ENCODE measurements around the gene DLGAP1. TPM values are rescaled to one million over a fixed set of nuclear protein-coding genes. Genes with fewer than 3 reads are reported as not detected.
A peak's percentile ranks its signal among the peaks of the same experiment; 100 is the strongest.

The DLGAP1 gene
- total and polyA plus RNA-seq, 2 of the 4 experiments (the other 2 are of a cell fraction) = under 0.01 to 0.09 TPM

GRCh38 chr18:3889803-3890202, 565.3 kb downstream of the DLGAP1 start:
- Histone ChIP-seq H3K18ac (ENCODE audit: low read depth, low read length) (peak overlapping the region; percentile 73; the same call in 1 of the 2 replicates), H3K4me2 (ENCODE audit: low read depth, low read length) (no peak overlapping the region), H3K23ac (ENCODE audit: low read depth, low read length) (no peak overlapping the region), H3K4ac (ENCODE audit: low read depth, low read length) (no peak overlapping the region), H3K79me1 (ENCODE audit: low read depth in 1 of 2, low read length in 2 of 2) (no peaks in the 10 kb centered on the region), H3K9me1 (ENCODE audit: insufficient read depth, low read length) (no peaks in the 10 kb centered on the region), H2BK120ac (ENCODE audit: low read depth, low read length) (no peak overlapping the region), H2BK15ac (ENCODE audit: low read depth, low read length) (no peak overlapping the region), H4K5ac (ENCODE audit: low read depth, low read length) (peak overlapping the region; percentile 77; the same call in 1 of the 2 replicates), H3K27me3 (ENCODE audit: control insufficient read depth, insufficient read depth, low read length) (no peaks in the 10 kb centered on the region), H3K36me3 (ENCODE audit: control insufficient read depth, insufficient read depth, low read length) (no peaks in the 10 kb centered on the region), H2AFZ (replicated peaks; ENCODE audit: low read length, poor library complexity) (peak overlapping the region; percentile 5), H3K14ac (replicated peaks; ENCODE audit: low read depth, low read length) (0 out of 2 replicates have a peak overlapping the region, but pooled peaks have one; percentile 52), H3K9ac (ENCODE audit: low read depth, low read length) (no peak overlapping the region), H4K20me1 (ENCODE audit: insufficient read depth, low read length) (no peaks in the 10 kb centered on the region), H4K8ac (ENCODE audit: low read depth in 2 of 2, low read length in 2 of 2) (no peak overlapping the region), H3K56ac (ENCODE audit: extremely low read depth, insufficient read depth, low read length) (no peak overlapping the region), H3K4me1 (ENCODE audit: control insufficient read depth, insufficient read depth, low read length) (peaks cover 7% of the 10 kb centered on the region), H3K27ac (ENCODE audit: insufficient read depth, low read length) (no peak overlapping the region), H2BK20ac (ENCODE audit: low read depth, low read length) (no peak overlapping the region), H2BK5ac (ENCODE audit: low read depth, low read length, poor library complexity, severe bottlenecking) (no peak overlapping the region), H4K91ac (ENCODE audit: insufficient read depth, low read depth, low read length) (no peak overlapping the region), H3K9me3 (ENCODE audit: control insufficient read depth, insufficient read depth, low read length) (no peaks in the 10 kb centered on the region), H2AK9ac (replicated peaks; ENCODE audit: low read depth, low read length, poor library complexity) (no peak overlapping the region), H3K4me3 (ENCODE audit: insufficient read depth, low read depth, low read length) (no peak overlapping the region), H2AK5ac (ENCODE audit: low read depth, low read length) (no peak overlapping the region)
- intact Hi-C loops (cut with micrococcal nuclease) (no loop called here), in situ Hi-C loops (cut with MboI; ENCODE audit: low sequenced_read_pairs) (no loop called here), dilution Hi-C loops (cut with HindIII; ENCODE audit: low sequenced_read_pairs, unreplicated experiment) (no loop called here)
- CTCF ChIA-PET = no interaction called here
- DNase-seq (peak; percentile 78), ATAC-seq (ENCODE audit: low read depth) (peak; percentile 46)
- no CpG with 5 or more reads among the region's 3 CpGs for WGBS, 2 experiments (ENCODE audit: extremely low coverage in 2 of 2, insufficient read length in 1 of 2)
- BruUV-seq (replicated peaks) = no TSS peak
- TF ChIP-seq FOS (IDR thresholded peaks at IDR 0.05; ENCODE audit: low read depth, low read length) (no peak), MXI1 (IDR thresholded peaks at IDR 0.05; ENCODE audit: borderline replicate concordance, low read depth, low read length) (no peak), RFX5 (IDR thresholded peaks at IDR 0.05; ENCODE audit: low read depth, low read length) (no peak), SMC3 (IDR thresholded peaks at IDR 0.05; ENCODE audit: low read depth, low read length) (no peak), BHLHE40 (IDR thresholded peaks at IDR 0.05; ENCODE audit: low read depth, low read length) (no peak), MAFK (IDR thresholded peaks at IDR 0.05; ENCODE audit: low read depth, low read length) (no peak), CHD1 (IDR thresholded peaks at IDR 0.05; ENCODE audit: low read depth, low read length) (no peak), USF2 (IDR thresholded peaks at IDR 0.05; ENCODE audit: low read depth, low read length) (no peak), RCOR1 (IDR thresholded peaks at IDR 0.05; ENCODE audit: insufficient replicate concordance, low read length) (no peak), CEBPB (IDR thresholded peaks at IDR 0.05; ENCODE audit: low read depth, low read length) (no peak)
- POLR2A ChIA-PET (ENCODE audit: unreplicated experiment) = no interaction called here
